OCI-LY1 (cell line): ENCODE data around the gene CNPPD1.

Experiments
- H2AFZ ChIP-seq: fragments of 200-600 bp; sonication (generic), shearing (Covaris generic); 2 replicates; pipeline ENCODE4 v1.6.0; 2014; ENCODE audit warnings: antibody characterized with exemption, mild to moderate bottlenecking, low read length
- H3F3A ChIP-seq: fragments of 200-600 bp; sonication (generic), shearing (Covaris generic); 2 replicates; pipeline ENCODE4 v1.6.0; 2014; ENCODE audit warnings: mild to moderate bottlenecking, antibody characterized with exemption, low read length, moderate library complexity; ENCODE audit not compliant: insufficient read depth
- H3K27ac ChIP-seq: fragments of 200-600 bp; sonication (generic); 2 replicates; pipeline ENCODE4 v1.5.1; 2014; ENCODE audit warnings: low read length, mixed run types, mild to moderate bottlenecking, low read depth; ENCODE audit not compliant: poor library complexity, severe bottlenecking
- H3K27me3 ChIP-seq: fragments of 200-600 bp; sonication (generic); 2 replicates; pipeline ENCODE4 v1.6.0; 2014; ENCODE audit warnings: antibody characterized with exemption, mild to moderate bottlenecking, low read length, moderate library complexity; ENCODE audit not compliant: insufficient read depth
- H3K36me3 ChIP-seq: fragments of 200-600 bp; sonication (generic); 2 replicates; pipeline ENCODE4 v1.6.1; 2014; ENCODE audit warnings: mild to moderate bottlenecking, antibody characterized with exemption, low read length, moderate library complexity, mixed read lengths; ENCODE audit not compliant: insufficient read depth
- H3K4me1 ChIP-seq: fragments of 200-600 bp; sonication (generic); 2 replicates; pipeline ENCODE4 v1.5.1; 2014; ENCODE audit warnings: mild to moderate bottlenecking, low read length, moderate library complexity; ENCODE audit not compliant: insufficient read depth, severe bottlenecking
- H3K4me2 ChIP-seq: fragments of 200-600 bp; sonication (generic), shearing (Covaris generic); 2 replicates; pipeline ENCODE4 v1.6.1; 2014; ENCODE audit warnings: low read length
- H3K4me3 ChIP-seq: fragments of 200-600 bp; sonication (generic); 2 replicates; pipeline ENCODE4 v1.5.1; 2014; ENCODE audit warnings: low read length, low read depth, mild to moderate bottlenecking, mixed read lengths; ENCODE audit not compliant: poor library complexity, severe bottlenecking
- H3K79me2 ChIP-seq: fragments of 200-600 bp; shearing (Covaris generic); 2 replicates; pipeline ENCODE4 v1.6.1; 2016; ENCODE audit warnings: mixed run types, low read length, mixed read lengths; ENCODE audit not compliant: insufficient read depth
- H3K9ac ChIP-seq: fragments of 200-600 bp; sonication (generic), shearing (Covaris generic); 2 replicates; pipeline ENCODE4 v1.6.1; 2014; ENCODE audit warnings: mild to moderate bottlenecking, low read length, mixed read lengths
- H3K9me2 ChIP-seq: fragments of 200-600 bp; sonication (generic), shearing (Covaris generic); 2 replicates; pipeline ENCODE4 v1.6.1; 2014; ENCODE audit warnings: low read depth, mild to moderate bottlenecking, low read length, mixed read lengths
- H3K9me3 ChIP-seq: fragments of 200-600 bp; shearing (Covaris generic); 2 replicates; pipeline ENCODE4 v1.6.1; 2014; ENCODE audit warnings: low read length, mixed read lengths
- H4K20me1 ChIP-seq: fragments of 200-600 bp; sonication (generic), shearing (Covaris generic); 2 replicates; pipeline ENCODE4 v1.6.0; 2016; ENCODE audit warnings: mild to moderate bottlenecking, low read length; ENCODE audit not compliant: insufficient read depth
- EZH2 ChIP-seq: fragments of 200-600 bp; sonication (generic), shearing (Covaris generic); IDR thresholded peaks from 2 replicates; pipeline ENCODE4 v1.8.0; 2017; ENCODE audit warnings: borderline replicate concordance, mixed run types, mild to moderate bottlenecking, antibody characterized with exemption, low read length, moderate library complexity, mixed read lengths
- TF ChIP-seq, protein P1 (sequence below): fragments of 200-600 bp; sonication (generic), shearing (Covaris generic); IDR thresholded peaks from 2 replicates; pipeline ENCODE4 v1.5.1; 2017; ENCODE audit warnings: mild to moderate bottlenecking, antibody characterized with exemption, low read length, moderate library complexity, mixed read lengths

CNPPD1 gene

DNA sequence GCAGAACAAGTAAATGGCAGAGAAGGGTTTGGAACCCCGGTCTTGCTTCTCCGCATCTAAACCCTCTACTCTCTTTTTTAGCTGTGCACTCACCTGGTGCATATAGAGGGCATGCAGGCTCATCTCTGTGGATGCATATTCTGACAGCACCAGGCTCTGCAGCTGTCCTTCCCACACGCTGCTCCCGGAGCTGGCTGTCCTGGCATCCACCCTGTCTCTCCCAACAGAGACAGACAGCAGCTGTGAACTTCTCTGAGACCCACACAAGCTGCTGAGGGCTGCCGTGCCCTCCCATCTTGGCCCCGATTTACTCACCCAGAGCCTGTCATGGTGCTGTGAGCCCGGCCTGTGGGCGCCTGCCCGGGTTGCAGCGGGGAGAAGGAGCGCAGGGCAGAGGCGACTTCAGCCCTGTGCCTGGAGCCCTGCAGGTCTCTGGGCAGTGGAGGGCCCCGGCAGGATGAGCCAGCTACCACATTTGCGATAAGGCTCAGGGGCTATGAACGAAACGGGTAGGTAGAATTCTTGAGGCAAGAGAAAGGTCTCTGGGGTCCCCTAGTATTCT lies 45.3 kb upstream of the CNPPD1 start:
- H4K20me1 ChIP-seq, result no peaks in the 10 kb centered on the region
- no peak overlapping the region for H3K4me2 ChIP-seq
- H3K4me3 ChIP-seq, result no peak overlapping the region
- TF ChIP-seq EZH2, result no peak
- TF ChIP-seq, protein P1, sequence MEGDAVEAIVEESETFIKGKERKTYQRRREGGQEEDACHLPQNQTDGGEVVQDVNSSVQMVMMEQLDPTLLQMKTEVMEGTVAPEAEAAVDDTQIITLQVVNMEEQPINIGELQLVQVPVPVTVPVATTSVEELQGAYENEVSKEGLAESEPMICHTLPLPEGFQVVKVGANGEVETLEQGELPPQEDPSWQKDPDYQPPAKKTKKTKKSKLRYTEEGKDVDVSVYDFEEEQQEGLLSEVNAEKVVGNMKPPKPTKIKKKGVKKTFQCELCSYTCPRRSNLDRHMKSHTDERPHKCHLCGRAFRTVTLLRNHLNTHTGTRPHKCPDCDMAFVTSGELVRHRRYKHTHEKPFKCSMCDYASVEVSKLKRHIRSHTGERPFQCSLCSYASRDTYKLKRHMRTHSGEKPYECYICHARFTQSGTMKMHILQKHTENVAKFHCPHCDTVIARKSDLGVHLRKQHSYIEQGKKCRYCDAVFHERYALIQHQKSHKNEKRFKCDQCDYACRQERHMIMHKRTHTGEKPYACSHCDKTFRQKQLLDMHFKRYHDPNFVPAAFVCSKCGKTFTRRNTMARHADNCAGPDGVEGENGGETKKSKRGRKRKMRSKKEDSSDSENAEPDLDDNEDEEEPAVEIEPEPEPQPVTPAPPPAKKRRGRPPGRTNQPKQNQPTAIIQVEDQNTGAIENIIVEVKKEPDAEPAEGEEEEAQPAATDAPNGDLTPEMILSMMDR, result no peak
- no peaks in the 10 kb centered on the region for H3K27me3 ChIP-seq
- peaks cover 71% of the 10 kb centered on the region for H3K36me3 ChIP-seq
- H3K9me2 ChIP-seq, result no peaks in the 10 kb centered on the region
- H3K9ac ChIP-seq, result no peak overlapping the region
- H2AFZ ChIP-seq, result no peak overlapping the region
- no peaks in the 10 kb centered on the region for H3K79me2 ChIP-seq
- no peaks in the 10 kb centered on the region for H3K9me3 ChIP-seq
- peaks cover 21% of the 10 kb centered on the region for H3K4me1 ChIP-seq
- H3F3A ChIP-seq, result no peaks in the 10 kb centered on the region
- no peak overlapping the region for H3K27ac ChIP-seq

DNA sequence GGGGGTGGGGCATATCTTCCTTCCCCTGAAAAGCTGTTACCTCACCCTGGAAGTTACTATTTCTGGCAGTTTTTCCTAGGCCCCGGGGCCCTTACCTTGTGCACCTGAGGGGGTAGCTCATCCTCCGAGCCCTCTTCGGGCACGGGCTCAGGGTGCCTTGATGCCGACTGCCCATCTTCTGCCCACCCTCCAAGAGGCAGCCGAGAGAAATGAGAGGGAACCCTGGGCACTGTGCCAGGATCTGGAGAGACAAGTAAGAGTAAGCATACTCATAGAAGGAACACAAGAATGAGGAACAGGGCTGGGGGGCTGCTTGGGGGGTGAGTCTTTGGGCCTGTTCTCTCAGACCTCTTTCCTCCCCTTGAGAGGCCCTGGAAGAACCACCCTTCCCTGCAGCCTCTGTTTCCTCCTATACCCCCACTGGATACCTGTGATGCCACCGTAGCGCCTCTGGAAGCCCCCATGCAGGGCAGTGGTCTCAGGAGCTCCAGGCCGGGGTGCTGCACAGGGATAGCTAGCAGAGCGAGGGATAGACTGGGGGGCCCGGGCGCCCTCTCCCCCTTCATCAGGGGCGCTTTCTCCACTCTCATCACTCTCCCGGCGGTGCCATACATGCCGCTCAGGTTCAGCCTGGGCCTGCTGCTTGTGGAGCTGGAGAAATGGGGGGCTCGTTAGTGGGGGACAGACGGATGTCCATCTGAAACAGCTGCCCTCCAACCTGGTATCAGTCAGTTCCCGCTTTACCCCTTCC lies 44.1 kb upstream of the CNPPD1 start:
- no peaks in the 10 kb centered on the region for H3K9me3 ChIP-seq
- TF ChIP-seq, protein P1, result no peak
- H3K4me3 ChIP-seq, result no peak overlapping the region
- no peaks in the 10 kb centered on the region for H3K79me2 ChIP-seq
- H3K9me2 ChIP-seq, result no peaks in the 10 kb centered on the region
- no peak overlapping the region for H3K4me2 ChIP-seq
- H3K9ac ChIP-seq, result no peak overlapping the region
- H3K4me1 ChIP-seq, result peaks cover 21% of the 10 kb centered on the region
- H2AFZ ChIP-seq, result no peak overlapping the region
- H3K27me3 ChIP-seq, result no peaks in the 10 kb centered on the region
- H4K20me1 ChIP-seq, result no peaks in the 10 kb centered on the region
- H3K27ac ChIP-seq, result no peak overlapping the region
- peaks cover 73% of the 10 kb centered on the region for H3K36me3 ChIP-seq
- H3F3A ChIP-seq, result no peaks in the 10 kb centered on the region

DNA sequence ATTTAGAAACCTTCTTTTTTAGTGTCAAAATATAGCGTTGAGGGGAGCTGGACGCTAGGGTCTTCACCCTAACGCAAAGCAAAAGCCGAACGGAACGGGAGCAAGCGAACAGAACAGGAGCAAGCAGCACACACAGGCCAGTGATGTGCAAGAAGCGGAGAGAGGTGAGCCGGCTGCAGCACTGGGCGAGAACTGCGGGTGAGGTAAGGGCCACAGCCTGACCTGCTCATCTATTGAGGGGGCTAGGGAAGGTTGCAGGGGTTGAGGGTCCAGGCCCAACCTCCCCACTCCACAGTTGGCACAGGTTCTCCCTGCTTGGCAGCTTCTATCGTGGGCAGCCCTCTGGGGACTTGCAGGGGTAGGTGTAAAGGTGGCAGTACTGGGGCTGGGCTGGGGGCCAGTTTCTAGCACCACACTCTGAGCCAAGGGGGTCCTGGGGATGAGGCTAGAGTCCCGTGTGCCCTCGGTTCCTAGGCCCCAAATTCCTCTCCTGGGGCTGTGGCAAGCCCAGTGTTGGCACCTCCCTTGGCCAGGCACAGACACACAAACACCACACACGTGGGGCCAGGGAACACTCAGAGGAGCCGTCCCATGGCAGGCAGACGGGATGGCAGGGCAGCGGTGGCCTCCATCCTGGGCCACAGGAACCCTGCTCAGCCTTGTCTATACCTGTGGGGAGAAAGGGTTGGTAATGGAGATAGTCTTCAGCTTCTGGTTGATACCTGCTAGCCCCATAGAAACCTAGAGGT lies 43.2 kb upstream of the CNPPD1 start:
- H3K9me3 ChIP-seq, result no peaks in the 10 kb centered on the region
- no peaks in the 10 kb centered on the region for H3K79me2 ChIP-seq
- H3K27ac ChIP-seq, result no peak overlapping the region
- H3K4me2 ChIP-seq, result no peak overlapping the region
- no peak overlapping the region for H3K9ac ChIP-seq
- H3K27me3 ChIP-seq, result no peaks in the 10 kb centered on the region
- peaks cover 21% of the 10 kb centered on the region for H3K4me1 ChIP-seq
- H3K36me3 ChIP-seq, result peaks cover 70% of the 10 kb centered on the region
- no peak overlapping the region for H3K4me3 ChIP-seq
- H2AFZ ChIP-seq, result no peak overlapping the region
- no peaks in the 10 kb centered on the region for H3K9me2 ChIP-seq
- H4K20me1 ChIP-seq, result no peaks in the 10 kb centered on the region
- no peak for TF ChIP-seq EZH2
- TF ChIP-seq, protein P1, result no peak
- H3F3A ChIP-seq, result no peaks in the 10 kb centered on the region
